HL-60 (cell line): ENCODE measurements around the gene BIRC5.

Source experiments
- DNase-seq, 2 experiments: peaks; one replicate each; pipeline ENCODE4 v3.0.0-alpha.2; 2010 to 2020; ENCODE audit warnings: low read depth in 1 of 2, low spot score in 1 of 2
- H3K27ac ChIP-seq: fragments of 250-450 bp; sonication (Bioruptor Pico); replicated peaks from 2 replicates; pipeline ENCODE4 v1.5.1; 2020; ENCODE audit warnings: mild to moderate bottlenecking, moderate library complexity
- H3K27me3 ChIP-seq: fragments of 250-450 bp; sonication (Bioruptor Pico); 2 replicates; pipeline ENCODE4 v1.5.1; 2021; ENCODE audit warnings: mild to moderate bottlenecking, moderate library complexity; ENCODE audit not compliant: insufficient read depth, poor library complexity, severe bottlenecking
- H3K4me3 ChIP-seq: replicated peaks from 2 replicates; pipeline ENCODE4 v1.5.1; 2011; ENCODE audit warnings: mild to moderate bottlenecking, control low read depth, low read length; ENCODE audit not compliant: insufficient read depth
- GABPA ChIP-seq: IDR thresholded peaks from 2 replicates; pipeline ENCODE4 v1.6.1; 2012; ENCODE audit warnings: low read depth
- POLR2AphosphoS5 ChIP-seq: IDR thresholded peaks from 2 replicates; pipeline ENCODE4 v1.6.1; 2012; ENCODE audit warnings: low read depth
- SPI1 ChIP-seq: IDR thresholded peaks from 2 replicates; pipeline ENCODE4 v1.6.1; 2012; ENCODE audit warnings: low read depth, mild to moderate bottlenecking, borderline replicate concordance
- TF ChIP-seq, protein P1 (sequence below): IDR thresholded peaks from one replicate; pipeline ENCODE4 v1.5.1; 2011; ENCODE audit warnings: low read length, control low read depth, inconsistent platforms; ENCODE audit not compliant: insufficient read depth
- TF ChIP-seq, protein P2 (sequence below): IDR thresholded peaks from 2 replicates; pipeline ENCODE4 v1.6.1; 2012; ENCODE audit warnings: low read depth; ENCODE audit not compliant: insufficient replicate concordance

The BIRC5 gene

DNA sequence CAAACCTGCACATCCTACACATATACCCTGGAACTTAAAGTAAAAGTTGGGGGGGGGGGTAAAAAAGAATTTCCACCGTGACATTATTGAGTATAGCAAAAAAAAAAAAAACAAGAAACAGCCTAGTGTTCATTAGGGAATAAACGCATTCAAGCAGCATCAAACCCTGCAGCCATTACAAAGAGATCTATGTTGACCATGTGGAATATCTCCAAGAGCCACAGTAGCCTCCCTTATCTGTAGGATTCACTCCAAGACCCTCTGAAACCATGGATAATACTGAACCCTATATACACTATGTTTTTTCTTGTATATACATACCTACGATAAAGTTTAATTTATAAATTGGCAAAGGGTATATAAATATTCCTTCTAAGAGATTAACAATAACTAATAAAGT is 5.6 kb upstream of the BIRC5 start:
- no peak overlapping the region for H3K27ac ChIP-seq
- TF ChIP-seq, protein P1, sequence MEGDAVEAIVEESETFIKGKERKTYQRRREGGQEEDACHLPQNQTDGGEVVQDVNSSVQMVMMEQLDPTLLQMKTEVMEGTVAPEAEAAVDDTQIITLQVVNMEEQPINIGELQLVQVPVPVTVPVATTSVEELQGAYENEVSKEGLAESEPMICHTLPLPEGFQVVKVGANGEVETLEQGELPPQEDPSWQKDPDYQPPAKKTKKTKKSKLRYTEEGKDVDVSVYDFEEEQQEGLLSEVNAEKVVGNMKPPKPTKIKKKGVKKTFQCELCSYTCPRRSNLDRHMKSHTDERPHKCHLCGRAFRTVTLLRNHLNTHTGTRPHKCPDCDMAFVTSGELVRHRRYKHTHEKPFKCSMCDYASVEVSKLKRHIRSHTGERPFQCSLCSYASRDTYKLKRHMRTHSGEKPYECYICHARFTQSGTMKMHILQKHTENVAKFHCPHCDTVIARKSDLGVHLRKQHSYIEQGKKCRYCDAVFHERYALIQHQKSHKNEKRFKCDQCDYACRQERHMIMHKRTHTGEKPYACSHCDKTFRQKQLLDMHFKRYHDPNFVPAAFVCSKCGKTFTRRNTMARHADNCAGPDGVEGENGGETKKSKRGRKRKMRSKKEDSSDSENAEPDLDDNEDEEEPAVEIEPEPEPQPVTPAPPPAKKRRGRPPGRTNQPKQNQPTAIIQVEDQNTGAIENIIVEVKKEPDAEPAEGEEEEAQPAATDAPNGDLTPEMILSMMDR, result no peak
- TF ChIP-seq, protein P2, sequence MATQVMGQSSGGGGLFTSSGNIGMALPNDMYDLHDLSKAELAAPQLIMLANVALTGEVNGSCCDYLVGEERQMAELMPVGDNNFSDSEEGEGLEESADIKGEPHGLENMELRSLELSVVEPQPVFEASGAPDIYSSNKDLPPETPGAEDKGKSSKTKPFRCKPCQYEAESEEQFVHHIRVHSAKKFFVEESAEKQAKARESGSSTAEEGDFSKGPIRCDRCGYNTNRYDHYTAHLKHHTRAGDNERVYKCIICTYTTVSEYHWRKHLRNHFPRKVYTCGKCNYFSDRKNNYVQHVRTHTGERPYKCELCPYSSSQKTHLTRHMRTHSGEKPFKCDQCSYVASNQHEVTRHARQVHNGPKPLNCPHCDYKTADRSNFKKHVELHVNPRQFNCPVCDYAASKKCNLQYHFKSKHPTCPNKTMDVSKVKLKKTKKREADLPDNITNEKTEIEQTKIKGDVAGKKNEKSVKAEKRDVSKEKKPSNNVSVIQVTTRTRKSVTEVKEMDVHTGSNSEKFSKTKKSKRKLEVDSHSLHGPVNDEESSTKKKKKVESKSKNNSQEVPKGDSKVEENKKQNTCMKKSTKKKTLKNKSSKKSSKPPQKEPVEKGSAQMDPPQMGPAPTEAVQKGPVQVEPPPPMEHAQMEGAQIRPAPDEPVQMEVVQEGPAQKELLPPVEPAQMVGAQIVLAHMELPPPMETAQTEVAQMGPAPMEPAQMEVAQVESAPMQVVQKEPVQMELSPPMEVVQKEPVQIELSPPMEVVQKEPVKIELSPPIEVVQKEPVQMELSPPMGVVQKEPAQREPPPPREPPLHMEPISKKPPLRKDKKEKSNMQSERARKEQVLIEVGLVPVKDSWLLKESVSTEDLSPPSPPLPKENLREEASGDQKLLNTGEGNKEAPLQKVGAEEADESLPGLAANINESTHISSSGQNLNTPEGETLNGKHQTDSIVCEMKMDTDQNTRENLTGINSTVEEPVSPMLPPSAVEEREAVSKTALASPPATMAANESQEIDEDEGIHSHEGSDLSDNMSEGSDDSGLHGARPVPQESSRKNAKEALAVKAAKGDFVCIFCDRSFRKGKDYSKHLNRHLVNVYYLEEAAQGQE, result no peak
- H3K27me3 ChIP-seq, result no peaks in the 10 kb centered on the region
- H3K4me3 ChIP-seq, result no peak overlapping the region
- no peak for DNase-seq

DNA sequence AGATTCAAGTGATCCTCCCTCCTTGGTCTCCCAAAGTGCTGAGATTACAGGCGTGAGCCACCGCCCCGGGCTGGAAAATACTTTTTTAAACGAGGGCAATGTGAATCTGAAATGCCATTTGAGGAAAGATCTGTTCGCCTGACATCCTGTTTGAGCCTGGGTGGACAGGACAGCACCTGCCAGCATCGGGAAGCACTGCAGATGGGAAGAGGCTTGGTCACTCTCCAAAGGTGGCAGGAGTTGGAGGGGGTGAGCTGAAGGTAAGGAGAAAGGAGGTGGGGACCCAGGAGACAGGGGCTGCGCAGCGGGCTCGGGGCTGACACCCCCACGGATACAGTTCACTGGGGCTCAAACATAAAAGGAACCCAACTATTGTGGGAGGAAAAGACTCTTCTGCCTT is 3.9 kb upstream of the BIRC5 start:
- Histone ChIP-seq H3K27ac (no peak overlapping the region), H3K4me3 (no peak overlapping the region), H3K27me3 (no peaks in the 10 kb centered on the region)
- no peak for DNase-seq
- TF ChIP-seq, protein P1, result no peak
- TF ChIP-seq GABPA, result no peak

DNA sequence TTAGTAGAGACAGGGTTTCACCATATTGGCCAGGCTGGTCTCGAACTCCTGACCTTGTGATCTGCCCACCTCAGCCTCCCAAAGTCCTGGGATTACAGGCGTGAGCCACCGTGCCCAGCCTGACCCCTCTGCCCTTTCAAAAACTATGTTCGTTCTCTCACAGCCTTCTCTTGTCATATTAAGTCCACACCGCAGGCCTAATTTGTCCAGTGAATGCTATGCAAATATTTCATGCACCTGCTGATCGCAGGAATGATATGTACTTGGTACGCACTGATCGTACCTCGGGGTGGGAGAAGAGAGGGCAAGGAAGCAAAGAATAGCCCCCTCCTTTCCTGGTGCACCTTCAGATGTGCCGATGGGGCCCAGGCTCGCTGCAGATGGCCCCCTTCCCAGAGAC is 3.0 kb upstream of the BIRC5 start:
- no peak for DNase-seq
- no peaks in the 10 kb centered on the region for H3K27me3 ChIP-seq
- no peak overlapping the region for H3K4me3 ChIP-seq
- H3K27ac ChIP-seq, result no peak overlapping the region
- TF ChIP-seq SPI1, result no peak
- TF ChIP-seq, protein P2, result no peak
- TF ChIP-seq, protein P1, result no peak
- TF ChIP-seq GABPA, result no peak
- no peak for TF ChIP-seq POLR2AphosphoS5

DNA sequence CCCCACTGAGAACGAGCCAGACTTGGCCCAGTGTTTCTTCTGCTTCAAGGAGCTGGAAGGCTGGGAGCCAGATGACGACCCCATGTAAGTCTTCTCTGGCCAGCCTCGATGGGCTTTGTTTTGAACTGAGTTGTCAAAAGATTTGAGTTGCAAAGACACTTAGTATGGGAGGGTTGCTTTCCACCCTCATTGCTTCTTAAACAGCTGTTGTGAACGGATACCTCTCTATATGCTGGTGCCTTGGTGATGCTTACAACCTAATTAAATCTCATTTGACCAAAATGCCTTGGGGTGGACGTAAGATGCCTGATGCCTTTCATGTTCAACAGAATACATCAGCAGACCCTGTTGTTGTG is 631 bp downstream of the BIRC5 start:
- Histone ChIP-seq H3K27me3 (no peaks in the 10 kb centered on the region), H3K4me3 (peak overlapping the region; percentile 99), H3K27ac (peak overlapping the region; percentile 92)
- TF ChIP-seq POLR2AphosphoS5 (no peak), GABPA (no peak), SPI1 (no peak)
- TF ChIP-seq, protein P2, result no peak
- TF ChIP-seq, protein P1, result no peak
- DNase-seq, result no peak
